ENCODE results near the gene TERB1.
A peak's percentile ranks its signal among the peaks of the same experiment; 100 is the strongest.
"Not testable (repeated sequence)": the region's sequence is repeated elsewhere in the genome, so short reads cannot be mapped to it uniquely, and the experiment has no call there.

TERB1 gene

DNA sequence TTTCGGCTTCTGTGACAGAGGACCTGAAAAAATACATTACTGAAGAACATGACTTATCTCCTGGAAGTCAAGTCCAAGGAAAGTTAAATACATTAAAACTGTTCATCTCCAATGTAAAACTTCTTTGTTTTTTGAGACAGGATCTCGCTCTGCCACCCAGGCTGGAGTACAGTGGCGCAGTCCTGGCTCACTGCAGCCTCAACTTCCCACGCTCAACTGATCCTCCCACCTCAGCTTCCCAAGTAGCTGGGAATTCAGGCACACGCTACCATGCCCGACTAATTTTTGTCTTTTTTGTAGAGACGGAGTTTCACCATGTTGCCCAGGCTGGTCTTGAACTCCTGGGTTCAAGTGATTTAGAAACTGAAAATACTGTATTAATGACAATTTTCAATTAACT, 9.7 kb upstream of the TERB1 start:
- DNase-seq: no peak

DNA sequence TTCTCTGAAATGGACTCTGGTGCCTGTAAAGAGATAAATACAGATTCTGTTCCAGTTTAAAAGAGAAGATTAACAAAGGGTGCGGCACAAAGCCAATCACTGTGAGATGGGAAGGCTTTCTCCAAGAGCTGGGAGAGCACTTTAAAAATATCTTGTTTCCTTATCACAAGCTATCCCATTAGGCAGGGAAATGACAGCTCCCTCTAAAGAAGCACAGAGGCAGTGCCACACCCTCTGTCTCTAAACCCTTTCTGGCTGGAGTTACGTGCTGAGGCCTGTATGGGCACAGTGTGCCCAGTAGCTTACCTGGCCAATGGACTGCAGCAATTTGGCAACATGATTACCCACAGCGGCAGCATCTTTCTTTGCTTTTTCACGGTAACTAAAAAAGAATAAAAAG, 9.0 kb upstream of the TERB1 start:
- DNase-seq: no peak

DNA sequence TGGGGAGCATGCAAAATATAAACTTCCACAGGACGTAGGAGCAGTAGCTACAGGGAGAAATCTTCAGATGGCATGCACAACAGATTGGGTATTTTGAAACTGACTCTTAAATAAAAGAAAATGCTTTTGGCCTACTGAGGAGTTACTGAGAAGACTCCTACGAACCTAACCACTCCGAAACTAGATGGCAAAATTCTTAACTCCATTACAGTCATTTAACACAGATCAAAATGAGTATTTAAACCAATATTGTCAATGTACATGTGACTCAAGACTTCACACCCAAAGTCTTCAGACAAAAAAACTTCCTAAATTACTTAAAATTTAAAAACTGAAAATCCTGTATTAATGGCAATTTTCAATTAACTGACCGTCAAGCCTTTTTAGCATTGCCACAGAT, 8.4 kb upstream of the TERB1 start:
- no peak for DNase-seq

DNA sequence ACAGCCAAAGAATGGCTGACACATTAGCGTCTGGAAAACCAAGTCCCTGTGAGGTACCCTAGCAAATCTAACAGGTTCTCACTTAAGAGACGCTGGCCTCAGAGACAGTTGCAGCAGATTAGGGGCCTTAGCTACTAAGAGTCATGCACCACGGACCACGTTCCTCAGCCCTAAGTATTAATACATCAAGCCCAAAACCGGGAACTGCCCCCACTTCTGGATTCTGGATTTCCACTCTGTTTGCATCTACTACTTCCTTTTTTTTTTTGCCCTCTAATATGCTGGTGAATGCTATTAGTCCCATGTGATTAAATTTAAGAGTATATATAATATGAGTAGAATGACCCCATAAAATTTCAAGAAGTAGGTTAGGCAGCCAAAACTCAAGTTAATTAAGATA, 775 bp upstream of the TERB1 start:
- no peak for DNase-seq

DNA sequence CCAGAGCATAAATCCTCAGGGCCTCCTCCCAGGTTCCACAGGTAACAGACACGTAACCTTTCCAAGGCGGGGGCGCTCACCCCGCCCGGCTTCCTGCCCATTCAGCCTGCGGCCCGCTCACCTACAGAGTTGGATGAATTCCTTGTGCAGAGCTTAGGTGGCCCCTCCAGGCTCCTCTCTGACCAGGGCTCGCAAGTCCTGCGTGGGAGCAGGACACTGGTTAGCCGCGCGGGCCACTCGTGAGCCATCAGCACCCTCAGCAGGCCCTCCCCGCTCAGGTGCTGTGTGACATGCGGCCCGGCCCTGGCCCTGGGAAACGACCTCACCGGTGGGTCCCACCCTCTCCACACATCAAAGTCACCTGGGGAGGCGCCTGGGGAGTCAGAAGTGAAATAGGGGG, 528 bp downstream of the TERB1 start:
- no peak for DNase-seq

DNA sequence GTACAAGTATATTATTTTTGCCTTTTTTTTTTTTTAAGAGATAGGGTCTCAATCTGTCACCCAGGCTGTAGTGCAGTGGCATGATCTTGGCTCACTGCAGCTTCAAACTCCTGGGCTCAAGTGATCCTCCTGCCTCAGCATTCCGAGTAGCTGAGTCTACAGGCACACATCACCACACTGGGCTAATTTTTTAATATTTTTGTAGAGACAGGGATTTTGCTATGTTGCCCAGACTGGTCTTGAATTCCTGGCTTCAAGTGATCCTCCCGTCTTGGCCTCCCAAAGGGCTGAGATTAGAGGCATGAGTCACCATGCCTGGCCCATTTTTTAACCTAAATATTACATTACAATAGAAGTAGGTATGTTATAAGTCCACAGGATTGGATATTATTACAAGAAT, 3.2 kb downstream of the TERB1 start:
- DNase-seq: no peak

DNA sequence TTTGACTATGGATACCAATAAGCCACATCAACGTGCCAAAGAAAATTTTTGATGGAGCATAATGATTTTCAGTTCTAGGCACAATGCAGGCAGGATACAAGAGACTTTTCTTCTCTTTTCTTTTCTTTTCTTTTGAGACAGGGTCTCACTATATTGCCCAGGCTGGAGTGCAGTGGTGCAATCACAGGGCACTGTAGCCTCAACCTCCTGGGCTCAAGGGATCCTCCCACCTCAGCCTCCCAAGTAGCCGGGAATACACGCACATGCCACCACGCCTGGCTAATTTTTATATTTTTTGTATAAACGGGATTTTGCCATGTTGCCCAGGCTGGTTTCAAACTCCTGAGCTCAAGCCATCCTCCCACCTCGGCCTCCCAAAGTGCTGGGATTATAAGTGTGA, 7.4 kb downstream of the TERB1 start:
- not testable (repeated sequence) for DNase-seq

DNA sequence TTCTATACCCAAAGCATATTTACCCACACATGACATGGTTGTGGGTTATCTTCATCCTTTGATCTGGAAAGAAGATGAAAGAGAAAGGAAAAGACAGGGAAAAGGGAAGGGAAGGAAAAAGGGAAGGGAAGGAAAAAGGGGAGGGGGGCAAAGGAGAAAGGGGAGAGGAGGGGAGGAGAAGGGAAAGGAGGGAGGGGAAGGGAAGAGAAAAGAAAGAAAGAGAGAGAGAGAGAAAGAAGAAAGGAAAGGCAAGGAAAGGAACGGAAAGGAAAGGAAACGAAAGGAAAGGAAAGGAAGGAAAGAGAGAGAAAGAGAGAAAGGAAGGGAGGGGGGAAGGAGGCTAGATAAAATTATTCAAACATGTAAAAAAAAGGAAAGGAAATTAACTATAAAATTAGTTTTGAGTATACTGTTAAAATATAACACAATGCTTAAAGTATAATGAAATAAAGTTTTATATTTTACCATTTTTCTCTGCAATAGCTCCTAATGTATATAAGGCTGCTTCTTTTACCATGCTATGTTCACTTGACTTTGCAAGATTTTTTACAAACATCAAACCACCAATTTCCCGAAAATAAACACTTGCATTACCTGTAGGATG, 11.2 kb downstream of the TERB1 start:
- no peak for DNase-seq

DNA sequence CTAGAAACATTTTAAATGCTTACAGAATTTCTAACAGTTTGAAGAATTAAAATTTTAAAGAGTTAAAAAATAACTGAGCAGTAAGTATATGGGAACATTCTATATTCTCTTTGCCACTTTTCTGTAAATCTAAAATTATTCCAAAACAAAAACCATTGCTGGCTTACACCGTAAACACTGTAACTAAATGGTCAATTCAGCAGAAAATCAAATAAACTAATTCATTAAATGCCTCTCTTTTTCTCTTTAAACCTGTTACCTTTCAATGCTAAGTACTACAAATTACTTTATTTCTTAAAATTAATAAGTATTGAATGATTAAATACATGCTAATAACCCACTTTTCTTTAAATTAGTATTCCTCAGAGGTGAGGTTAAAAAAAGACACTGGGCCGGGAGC, 14.0 kb downstream of the TERB1 start:
- no peak for DNase-seq

DNA sequence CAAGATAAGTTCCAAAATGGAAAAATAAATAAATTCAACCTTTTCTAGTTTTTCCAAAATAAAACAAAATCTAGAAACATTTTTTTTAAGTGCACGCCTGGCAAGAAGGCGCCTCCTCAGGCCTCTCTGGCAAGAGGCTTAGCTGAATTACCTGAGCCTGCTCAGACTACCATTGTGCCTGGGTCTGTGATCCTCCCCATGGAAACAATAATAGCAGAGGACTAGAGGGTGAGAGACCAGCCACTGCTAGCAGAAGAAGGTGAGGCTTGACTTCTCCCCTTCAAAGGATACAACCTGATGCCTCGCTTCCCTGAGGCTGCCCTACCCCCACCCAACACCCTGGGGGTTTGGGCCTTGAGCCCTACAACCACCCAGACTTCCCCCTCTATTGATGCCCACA, 14.8 kb downstream of the TERB1 start:
- no peak for DNase-seq

DNA sequence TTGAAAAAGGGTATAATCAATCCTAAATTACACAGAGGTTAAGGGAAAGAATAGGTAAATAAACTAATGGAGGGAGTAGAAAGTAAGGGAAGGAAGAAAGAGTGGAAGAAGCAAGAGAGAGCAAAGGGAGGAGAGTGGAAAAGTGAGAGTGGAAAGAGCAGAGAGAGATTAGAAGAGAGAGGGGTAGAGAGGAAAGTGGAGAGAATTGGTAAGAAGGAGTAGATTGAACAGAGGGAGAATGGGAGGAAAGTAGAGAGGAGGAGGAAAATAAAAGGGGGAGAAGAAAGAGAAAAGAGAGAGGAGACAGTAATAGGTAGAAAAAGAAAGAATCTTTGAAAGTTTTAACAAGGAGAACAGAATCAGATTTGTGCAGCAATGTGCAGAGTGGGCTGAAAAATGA, 24.9 kb downstream of the TERB1 start:
- no peak for DNase-seq

DNA sequence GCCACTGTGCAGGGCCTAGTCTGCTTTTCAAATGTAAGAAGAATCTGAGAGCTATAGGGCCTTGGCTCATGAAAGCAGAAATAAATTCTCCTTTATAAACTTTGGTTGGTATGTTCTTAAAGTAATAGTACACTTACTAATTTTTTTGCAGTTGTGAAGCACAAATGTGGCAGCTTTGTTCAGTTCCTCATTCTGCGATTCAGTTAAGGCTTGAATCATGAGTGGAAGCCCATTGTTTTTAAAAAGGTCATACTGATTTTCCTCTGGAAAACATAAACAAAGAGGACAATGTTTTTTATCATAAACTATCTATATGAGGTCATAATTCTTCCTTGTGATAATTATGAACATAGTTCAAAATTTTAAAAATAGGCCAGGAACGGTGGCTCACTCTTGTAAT, 26.4 kb downstream of the TERB1 start:
- DNase-seq: no peak

DNA sequence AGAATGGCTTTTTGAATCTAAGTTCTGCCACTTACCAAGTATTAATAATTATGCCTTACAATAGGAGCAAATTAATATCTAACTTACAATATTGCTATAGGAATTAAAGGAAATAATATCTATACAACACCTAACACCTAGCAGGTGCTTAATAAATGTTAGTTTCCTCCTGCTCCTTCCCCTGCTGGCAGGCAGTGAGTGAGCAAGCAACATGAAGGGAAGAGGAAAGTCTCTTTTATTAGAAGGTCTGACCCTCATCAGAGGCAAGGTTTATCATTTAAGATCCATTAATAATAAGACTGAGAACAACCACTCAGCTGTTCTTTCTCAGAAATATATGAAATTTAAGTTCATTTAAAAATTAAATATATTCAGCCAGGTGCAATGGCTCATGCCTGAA, 43.3 kb downstream of the TERB1 start:
- no peak for DNase-seq

DNA sequence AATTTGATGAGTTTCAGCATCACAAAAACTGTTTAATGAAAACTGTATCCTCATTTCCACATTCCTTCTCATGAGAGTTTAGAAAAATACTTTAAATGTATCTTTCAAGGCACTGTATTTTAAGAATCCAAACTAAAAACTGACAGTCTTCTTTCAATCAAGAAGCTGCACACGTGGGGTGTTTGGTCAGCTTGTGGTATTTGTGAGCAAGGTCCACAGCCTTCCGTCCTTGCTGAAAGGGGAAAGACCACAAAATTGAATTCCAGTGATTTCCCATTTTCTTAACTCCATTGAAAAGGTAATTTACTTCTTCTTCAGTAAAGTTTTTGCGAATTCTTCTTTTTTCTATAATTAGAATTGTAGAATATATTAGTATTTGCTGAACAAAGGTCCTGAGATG, 46.6 kb downstream of the TERB1 start:
- no peak for DNase-seq

DNA sequence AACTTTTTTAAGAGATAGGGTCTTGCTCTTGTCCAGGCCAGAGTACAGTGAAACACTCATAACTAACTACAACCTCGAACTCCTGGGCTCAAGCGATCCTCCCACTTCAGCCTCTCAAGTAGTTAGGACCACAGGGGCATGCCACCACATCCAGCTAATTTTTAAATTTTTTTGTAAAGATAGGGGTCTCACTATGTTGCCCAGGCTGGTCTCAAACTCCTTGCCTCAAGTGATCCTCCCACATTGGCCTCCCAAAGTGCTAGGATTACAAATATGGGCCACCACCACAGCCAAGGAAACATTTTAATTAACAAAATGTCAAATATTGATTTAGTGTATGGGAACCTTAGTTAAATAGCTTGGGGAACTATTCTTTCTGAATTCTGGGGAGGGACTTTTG, 47.2 kb downstream of the TERB1 start:
- no peak for DNase-seq

DNA sequence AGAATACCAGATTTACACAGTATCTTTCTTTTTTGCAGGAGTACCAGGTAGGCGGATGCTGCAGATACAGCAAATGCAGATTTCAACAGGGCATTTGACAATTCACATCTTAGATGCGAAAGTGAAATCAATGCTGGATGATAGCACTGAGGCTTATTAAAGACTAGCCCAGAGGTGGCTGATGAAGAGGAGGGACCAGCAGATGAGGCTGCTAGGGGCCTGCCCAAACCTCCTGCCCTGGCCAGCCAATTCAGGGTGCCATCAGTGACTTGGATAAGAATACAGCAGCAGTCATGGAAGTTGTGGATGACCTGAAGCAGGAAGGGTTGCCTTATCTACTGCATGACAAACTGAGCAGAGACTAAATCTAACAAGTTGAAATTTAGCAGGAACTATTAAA, 48.4 kb downstream of the TERB1 start:
- DNase-seq: no peak

DNA sequence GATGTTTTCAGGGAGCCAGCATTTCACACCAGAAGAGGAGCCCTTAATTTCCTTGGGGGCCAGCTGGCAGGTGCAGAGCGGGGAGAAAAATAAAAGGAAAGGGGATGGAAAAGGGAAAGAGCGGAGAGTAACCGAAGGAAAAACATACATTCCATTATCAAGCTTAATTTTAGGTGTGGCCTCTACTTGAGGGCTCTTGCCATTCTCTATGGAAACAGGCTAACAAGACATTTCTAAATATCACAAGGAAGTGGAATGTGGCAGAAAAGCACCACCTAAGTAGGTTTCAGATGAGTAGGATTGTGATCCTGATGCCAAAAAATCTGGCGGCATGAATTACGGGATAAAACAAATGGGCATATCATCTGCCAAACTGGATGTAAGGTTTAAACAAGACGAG, 49.0 kb downstream of the TERB1 start:
- no peak for DNase-seq

DNA sequence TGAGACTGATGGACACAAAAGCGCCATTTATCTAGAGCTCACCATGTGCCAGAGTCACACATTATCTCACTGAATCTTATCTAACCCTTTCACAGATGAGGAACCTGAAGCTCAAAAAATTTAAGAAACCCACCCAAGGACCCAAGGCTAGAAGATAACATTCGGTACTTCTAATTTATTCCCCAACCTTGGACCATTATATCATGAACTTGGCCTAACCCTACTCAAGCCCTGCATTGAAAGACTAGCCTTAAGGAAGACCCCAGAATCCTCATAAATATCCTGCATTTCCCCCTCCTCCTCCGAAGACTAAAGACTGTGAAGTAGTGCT, 49.4 kb downstream of the TERB1 start:
- DNase-seq: no peak

DNA sequence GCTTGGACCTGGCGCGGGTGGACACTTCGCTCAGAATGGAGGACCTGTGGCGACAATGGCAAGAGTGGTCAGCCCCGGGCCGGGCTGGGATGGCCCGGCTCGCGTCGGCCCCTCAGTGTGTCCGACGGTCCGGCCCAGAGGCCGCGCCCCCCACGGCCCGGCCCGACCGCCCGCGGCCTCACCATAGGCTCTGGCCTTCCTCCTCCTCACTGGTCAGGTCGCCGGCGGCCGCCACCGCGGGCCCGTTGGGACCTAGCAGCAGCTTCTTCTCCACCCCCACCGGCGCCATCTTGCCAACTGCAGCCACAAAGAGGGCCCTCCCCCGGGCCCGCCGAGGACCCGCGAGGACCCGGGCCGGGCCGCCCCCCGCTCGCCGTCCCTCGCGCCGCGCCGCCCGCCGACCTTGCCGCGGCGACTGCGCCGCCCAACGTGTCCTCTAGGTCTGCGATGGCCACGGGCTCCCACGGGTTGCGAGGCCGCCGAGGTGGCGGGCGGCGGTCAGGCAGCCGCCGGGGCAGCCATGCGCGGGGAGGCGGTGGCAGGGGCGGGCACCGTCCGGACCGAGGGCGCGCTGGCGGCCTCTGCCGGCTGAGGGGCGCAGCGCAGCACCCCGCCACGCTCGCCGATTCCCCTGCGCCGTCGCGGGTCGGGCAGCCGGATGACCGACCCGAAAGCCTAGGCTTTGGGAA, 49.9 kb downstream of the TERB1 start, which contains the start of gene DYNC1LI2:
TSS of gene DYNC1LI2 (minus strand) at position 307 of the 689 bp plus-strand sequence. CDS start at position 289, 18 bp downstream.
- DNase-seq: peak; percentile 68

DNA sequence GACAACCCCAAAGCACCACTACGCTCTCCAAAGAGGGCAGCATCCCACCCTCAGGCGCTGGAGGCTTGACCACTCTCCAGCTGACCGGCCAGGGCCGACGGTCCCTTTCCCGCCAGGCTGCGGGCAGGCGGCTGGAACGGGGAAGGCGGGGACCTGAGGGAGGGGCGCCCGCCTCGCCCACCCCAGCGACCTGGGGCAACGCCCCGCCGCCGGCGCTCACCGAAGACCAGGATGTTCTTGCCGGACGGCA, 50.4 kb downstream of the TERB1 start:
- no peak for DNase-seq

DNA sequence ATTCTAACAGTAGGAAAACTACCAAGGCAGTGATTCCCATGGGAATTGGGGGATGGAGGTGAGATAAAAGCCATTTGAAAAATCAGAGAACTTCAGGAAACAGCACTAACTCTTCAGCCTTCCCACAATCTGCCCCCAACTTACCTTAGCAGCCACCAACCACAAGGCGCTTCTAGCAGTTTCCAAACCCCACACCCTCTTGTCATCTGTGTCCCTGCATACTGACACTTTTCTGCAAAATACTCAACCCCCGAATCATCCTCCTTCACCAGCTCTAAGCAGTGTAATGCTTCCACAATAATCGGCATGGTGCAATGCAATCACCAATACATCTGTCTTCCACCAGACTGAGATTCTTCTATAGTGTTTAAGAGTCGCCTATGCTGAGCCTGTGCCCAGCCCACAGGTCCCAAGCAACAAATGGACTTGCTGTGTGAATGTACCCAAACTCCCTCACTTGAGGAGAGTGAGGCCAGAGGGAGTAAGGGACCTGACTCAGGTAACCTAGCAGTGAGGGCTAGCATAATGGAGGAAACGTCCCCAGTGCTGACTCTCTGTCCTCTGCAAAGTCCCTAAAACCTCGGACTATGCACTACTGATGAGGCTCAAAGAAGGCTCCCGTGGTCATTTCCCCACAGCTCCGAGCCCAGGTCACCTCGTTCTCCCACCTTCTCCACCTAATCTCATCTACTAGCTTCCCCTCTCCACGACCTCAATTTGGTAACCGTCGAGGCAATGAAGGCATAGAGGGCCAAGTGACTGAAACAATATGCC, 50.9 kb downstream of the TERB1 start:
- no peak for DNase-seq

DNA sequence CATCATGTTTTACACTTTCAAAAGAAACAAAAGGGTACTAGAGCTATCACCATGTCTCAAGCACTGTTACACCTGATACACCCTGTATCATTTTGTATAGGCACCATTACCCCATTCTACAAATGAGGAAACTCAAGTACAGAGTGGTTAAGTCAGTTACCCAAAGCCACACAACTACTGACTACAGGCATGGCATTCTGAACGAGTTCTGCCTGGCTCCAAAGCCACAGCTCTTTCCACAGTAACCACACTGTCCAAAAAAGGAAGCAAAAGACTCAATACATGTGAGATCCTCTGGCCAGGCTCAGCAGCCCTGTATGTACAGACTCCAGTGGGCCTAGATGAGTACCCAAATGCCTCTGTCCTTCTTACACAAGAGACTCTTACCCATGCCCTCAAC, 54.7 kb downstream of the TERB1 start:
- no peak for DNase-seq

DNA sequence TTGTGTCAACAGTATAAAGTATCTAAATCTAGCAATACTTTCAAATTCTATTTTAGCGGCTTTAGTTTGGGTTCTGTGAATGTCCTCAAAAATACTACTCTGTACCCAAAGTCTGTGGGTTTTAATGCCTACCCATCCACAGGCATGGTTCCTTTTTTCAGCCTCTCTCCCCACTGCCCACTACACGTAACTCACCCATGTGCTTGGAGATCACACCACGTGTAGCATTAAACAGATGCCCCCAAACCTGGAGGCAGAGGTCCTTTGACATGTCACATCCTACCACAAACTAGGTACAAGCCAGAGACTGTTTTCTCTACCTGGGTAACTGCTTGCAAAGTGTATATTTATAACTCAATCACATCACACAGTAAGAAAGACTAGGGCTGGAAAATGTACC, 55.3 kb downstream of the TERB1 start:
- DNase-seq: no peak

DNA sequence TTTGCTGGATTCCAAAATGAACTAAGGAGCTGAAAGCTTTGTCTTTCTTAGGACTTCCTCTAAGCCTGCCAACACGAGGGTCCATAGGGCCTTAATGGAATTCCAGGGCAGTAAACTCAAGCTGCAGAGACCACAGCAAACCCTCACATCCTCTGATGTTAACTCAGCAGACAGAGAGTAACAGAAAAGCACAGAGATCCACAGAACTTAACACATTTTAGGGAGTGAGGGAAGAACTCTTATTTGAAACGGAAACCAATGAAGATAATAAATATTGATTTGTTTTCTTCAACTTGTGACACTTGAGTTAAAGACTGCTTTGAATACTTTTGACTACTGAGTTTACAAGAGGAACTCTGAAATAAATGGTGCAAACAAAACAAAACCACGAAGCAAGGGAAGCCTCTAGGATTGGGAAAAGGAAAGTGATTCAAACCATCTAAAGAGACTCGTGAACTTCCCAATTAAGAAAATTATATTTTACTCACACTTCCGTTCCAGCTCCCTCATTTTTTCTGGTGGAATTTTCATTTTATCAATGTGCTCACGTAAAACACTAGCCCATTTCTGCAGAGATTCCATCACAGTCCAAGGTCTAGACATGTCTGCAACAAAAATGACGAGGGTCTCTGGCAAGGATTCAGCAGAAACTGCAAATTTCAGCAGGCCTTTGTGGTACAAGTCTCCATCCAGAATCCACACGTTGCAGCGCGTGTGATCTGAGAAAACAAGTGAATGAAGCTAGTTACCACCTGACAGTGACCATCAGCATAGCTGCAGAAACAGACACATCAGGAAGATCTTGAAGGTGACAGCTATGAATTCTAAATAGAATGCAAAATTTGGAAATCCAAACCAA, 59.2 kb downstream of the TERB1 start:
- DNase-seq: no peak
